Heart left ventricle (tissue), 16 donors: ENCODE results near the gene UCHL5. TPM values are rescaled to one million over a fixed set of nuclear protein-coding genes. Genes with fewer than 3 reads are reported as not detected.

Source experiments
- ATAC-seq, 4 donors: fragments of 200-7000 bp; cut with Tn5 transposase; one replicate each; pipeline ENCODE4 v1.9.1; 2020 to 2022; ENCODE audit warnings: moderate library complexity in 4 of 4, mild to moderate bottlenecking in 3 of 4, moderate number of reproducible peaks in 1 of 4
- DNase-seq, 5 donors: peaks; one replicate each; pipeline ENCODE4 v3.0.0-alpha.2; 2020
- H3K27ac ChIP-seq, 12 donors: fragments of 200-600 bp; sonication (generic) in 4 of 12; one replicate each; pipeline versions ENCODE4 v1.5.0 to v1.8.0; 2016 to 2022; ENCODE audit warnings: mild to moderate bottlenecking in 2 of 12
- H3K27me3 ChIP-seq, 9 donors: fragments of 200-600 bp; sonication (generic) in 2 of 9; one replicate each; pipeline versions ENCODE4 v1.5.1 to v1.8.0; 2016 to 2022; ENCODE audit warnings: mild to moderate bottlenecking in 3 of 9
- H3K36me3 ChIP-seq, 9 donors: fragments of 200-600 bp; sonication (generic) in 2 of 9; one replicate each; pipeline versions ENCODE4 v1.5.0 to v1.8.0; 2018 to 2022; ENCODE audit warnings: mild to moderate bottlenecking in 2 of 9
- H3K4me1 ChIP-seq, 12 donors: fragments of 200-600 bp; sonication (generic) in 4 of 12; one replicate each; pipeline versions ENCODE4 v1.5.0 to v1.8.0; 2016 to 2022; ENCODE audit warnings: mild to moderate bottlenecking in 3 of 12
- H3K4me3 ChIP-seq, 12 donors: fragments of 200-600 bp; sonication (generic) in 4 of 12; one replicate each; pipeline versions ENCODE4 v1.5.0 to v1.8.0; 2017 to 2022; ENCODE audit warnings: mild to moderate bottlenecking in 9 of 12, moderate library complexity in 4 of 12
- H3K9me3 ChIP-seq, 12 donors: fragments of 200-600 bp; sonication (generic) in 4 of 12; one replicate each; pipeline versions ENCODE4 v1.5.0 to v1.8.0; 2016 to 2022; ENCODE audit warnings: mild to moderate bottlenecking in 1 of 12
- POLR2A ChIP-seq, 2 donors: fragments of 450-650 bp; IDR thresholded peaks; one replicate each; pipeline ENCODE4 v1.6.1; 2017; ENCODE audit warnings: antibody characterized with exemption in 2 of 2, mild to moderate bottlenecking in 2 of 2, moderate library complexity in 2 of 2
- WGBS, 4 donors: extraction: QIAGEN DNeasy Blood & Tissue Kit in 2 of 4; methylation state at CpG; one replicate each; pipeline versions ENCODE4 v1.1.5 to v1.1.7; 2013 to 2018; 5-methylcytosine and 5-hydroxymethylcytosine counted together
- intact Hi-C, 10 donors: fragments of 100-400 bp; cut with DNase I; formaldehyde crosslinking; loops; one replicate each; pipeline versions ENCODE4 v1.11.1 to v1.14.2; 2022
- polyA plus RNA-seq, 2 donors: library from polyadenylated mRNA; stranded (reverse); fragments of 200-250 nt; gene quantifications; one replicate each; pipeline ENCODE4 v1.2.3, GENCODE V29; 2013
- total RNA-seq, 9 donors: library from RNA; depleted of rRNA in 2 of 9; stranded (reverse); fragments of >200 nt in 2 of 9; fragmentation: NEBNext Ultra II Directional in 3 of 9; extraction: Animal tissue kit (Norgen Biotek cat#: 25700) in 3 of 9; gene quantifications; one replicate each; pipeline versions ENCODE4 v1.1.0 to v1.2.4, GENCODE V29; 2016 to 2023
- TF ChIP-seq, protein P1 (sequence below), 12 donors: fragments of 200-600 bp; sonication (generic) in 4 of 12; IDR thresholded peaks; one replicate each; pipeline versions ENCODE4 v1.5.0 to v1.8.0; 2018 to 2022; ENCODE audit warnings: antibody characterized with exemption in 12 of 12, mild to moderate bottlenecking in 5 of 12
- donor health status: ischemic (EF 13 %, LVEDD 7.1; RV severe dilation, severe dysfunction).
- donor health status: healthy with polysubstance abuse.
- donor health status: DM: no; HTN: yes; CAD: no.
- donor health status: DM: no; HTN: no; CAD: no.
- donor health status: ischemic (EF 25% LVEDD 6.9; RV normal size, moderate dysfunction).
- donor health status: ischemic (EF 25% LVEDD 5.7; RV mildly dilated, moderate dysfunction).
- donor health status: healthy.
- donor health status: DM: yes; HTN: yes; CAD: no.
- donor health status: ischemic (EF 35%, LVEDD 5.7; RV mildly dilated, moderate dysfunction).
- donor health status: nonischemic (EF 11% LVEDD 7.7; RV severe dilation, severe dysfunction).
- donor health status: DM: yes; HTN: yes; CAD: no.
- donor health status: PGD.
- donor health status: ischemic (EF 29% LVEDD 5.4; RV normal size, mild dysfunction).
- donor health status: nonischemic (EF 23%, LVEDD 6.1; RV moderate dilation, normal function).

Gene UCHL5
- total and polyA plus RNA-seq, 11 donors, result 21.4 to 45.3 (median 36.0) TPM

DNA sequence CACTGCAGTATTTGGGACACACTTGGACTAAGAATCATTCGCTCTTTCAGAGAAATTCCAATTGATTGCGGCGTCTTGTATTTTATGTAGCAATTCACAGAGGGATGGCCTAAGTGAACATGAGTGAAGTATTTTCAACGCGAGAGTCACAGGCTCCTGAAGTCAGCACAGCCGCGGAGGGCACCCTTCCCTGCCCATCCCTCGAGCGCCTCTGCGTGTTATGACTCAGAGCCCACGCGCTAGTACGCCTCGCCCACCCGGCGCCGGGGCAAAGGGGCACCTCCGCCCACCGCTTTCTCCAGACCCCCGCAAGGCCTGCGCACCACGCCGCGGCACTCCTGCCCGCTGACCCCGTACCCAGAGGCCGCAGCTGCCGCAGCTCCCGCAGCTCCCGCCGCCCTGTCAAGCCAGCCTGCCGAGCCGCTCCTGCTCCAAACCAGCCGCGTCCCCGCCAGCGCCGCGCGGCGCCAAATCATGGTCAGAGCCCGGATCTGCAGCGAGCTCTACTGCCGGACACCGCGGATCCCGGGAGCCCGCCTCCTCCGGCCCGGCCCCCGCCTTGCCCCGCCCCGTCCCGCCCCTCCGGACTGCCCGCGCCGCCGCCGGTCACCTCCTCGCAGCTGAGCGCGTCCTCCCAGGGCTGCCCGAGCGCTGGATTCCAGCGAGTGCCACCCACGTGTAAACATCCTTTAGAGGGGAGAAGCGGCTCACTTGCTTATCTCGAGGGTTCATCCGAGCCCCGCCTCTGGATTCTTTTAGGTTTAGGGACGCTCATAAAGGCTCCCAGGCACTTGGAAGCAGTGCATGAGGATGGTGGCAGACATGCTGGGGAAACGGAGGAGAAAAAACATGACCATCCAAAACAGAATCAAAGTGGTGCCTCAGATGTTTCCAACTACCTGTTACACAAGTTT, 46.0 kb upstream of the UCHL5 start, which contains the start of gene GLRX2:
Gene GLRX2 (minus strand): TSS at position 508 of the 914 bp plus-strand sequence. CDS start 32 bp downstream, at position 476.
- Histone ChIP-seq H3K9me3 (no peaks in the 10 kb centered on the region), H3K27ac (peak within 1 kb of the TSS; percentile 70 to 99 (median 92)), H3K4me3 (peak within 1 kb of the TSS; percentile 78 to 96 (median 88)), H3K27me3 (no peaks in the 10 kb centered on the region), H3K4me1 (peaks cover 3 to 25% (median 13%) of the 10 kb centered on the region in 12 donors), H3K36me3 (peaks cover 0 to 11% (median 7%) of the 10 kb centered on the region in 9 donors)
- TF ChIP-seq, protein P1, sequence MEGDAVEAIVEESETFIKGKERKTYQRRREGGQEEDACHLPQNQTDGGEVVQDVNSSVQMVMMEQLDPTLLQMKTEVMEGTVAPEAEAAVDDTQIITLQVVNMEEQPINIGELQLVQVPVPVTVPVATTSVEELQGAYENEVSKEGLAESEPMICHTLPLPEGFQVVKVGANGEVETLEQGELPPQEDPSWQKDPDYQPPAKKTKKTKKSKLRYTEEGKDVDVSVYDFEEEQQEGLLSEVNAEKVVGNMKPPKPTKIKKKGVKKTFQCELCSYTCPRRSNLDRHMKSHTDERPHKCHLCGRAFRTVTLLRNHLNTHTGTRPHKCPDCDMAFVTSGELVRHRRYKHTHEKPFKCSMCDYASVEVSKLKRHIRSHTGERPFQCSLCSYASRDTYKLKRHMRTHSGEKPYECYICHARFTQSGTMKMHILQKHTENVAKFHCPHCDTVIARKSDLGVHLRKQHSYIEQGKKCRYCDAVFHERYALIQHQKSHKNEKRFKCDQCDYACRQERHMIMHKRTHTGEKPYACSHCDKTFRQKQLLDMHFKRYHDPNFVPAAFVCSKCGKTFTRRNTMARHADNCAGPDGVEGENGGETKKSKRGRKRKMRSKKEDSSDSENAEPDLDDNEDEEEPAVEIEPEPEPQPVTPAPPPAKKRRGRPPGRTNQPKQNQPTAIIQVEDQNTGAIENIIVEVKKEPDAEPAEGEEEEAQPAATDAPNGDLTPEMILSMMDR (IDR thresholded peaks at IDR 0.05), result peak in 5 of 12 donors; percentile 5 to 28 (median 18)
- peak in 1 of 2 donors; percentile 86 for TF ChIP-seq POLR2A (IDR thresholded peaks at IDR 0.05)
- DNase-seq (peak; percentile 87 to 94 (median 90)), ATAC-seq (peak; percentile 93 to 99 (median 98))
- intact Hi-C loops, result loop anchor here in 8 of 10 donors (1.0 to 10.0 kb wide), 10 partner anchors 16 to 300 kb away; partner anchors contain the start of genes RO60 (in 4 of the 8), UCHL5 (in 4 of the 8), CDC73 (in 3 of the 8) and RGS2 (in 2 of the 8)
- 0 to 1% (median 0%) methylated on average over 13 to 73 of the region's 73 CpGs for WGBS, 4 donors

DNA sequence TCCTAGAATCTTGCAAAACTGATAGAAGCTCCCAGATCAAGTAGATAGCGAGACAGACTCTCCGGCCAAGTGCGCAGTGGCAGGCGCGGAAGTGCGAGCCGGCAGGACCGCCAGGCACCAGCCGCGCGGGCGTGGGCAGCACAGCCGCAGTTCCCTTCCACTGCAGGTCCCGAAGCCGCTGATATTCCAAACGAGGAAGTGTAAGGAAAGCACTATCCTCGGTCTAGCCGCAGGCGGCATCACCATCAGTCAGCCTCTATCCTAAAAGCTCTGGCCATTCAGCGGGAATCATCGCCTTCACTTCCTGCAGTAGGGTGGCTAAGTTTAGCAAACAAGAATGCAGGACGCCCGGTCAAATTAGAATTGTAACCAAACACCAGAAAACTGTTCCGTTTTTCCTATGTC, 45.3 kb upstream of the UCHL5 start:
- H3K4me3 ChIP-seq, result peak overlapping the region; percentile 78 to 96 (median 88)
- intact Hi-C loops, result loop anchor here in 5 of 10 donors (2.0 to 10.0 kb wide), 6 partner anchors 16 to 300 kb away; partner anchors contain the start of genes CDC73 (in 2 of the 5), RGS2 (in 2 of the 5), RO60 (in 2 of the 5) and UCHL5 (in 2 of the 5)
- H3K9me3 ChIP-seq, result no peaks in the 10 kb centered on the region
- H3K36me3 ChIP-seq, result peaks cover 0 to 18% (median 13%) of the 10 kb centered on the region in 9 donors
- no peak for TF ChIP-seq POLR2A (IDR thresholded peaks at IDR 0.05)
- TF ChIP-seq, protein P1 (IDR thresholded peaks at IDR 0.05), result peak in 1 of 12 donors; percentile 3
- peak overlapping the region; percentile 70 to 99 (median 92) for H3K27ac ChIP-seq
- H3K27me3 ChIP-seq, result no peaks in the 10 kb centered on the region
- DNase-seq (peak; percentile 29 to 73 (median 56)), ATAC-seq (peak; percentile 20 to 65 (median 54))
- WGBS, 4 donors, result 0 to 1% (median 0%) methylated on average over 14 to 24 of the region's 24 CpGs
- peaks cover 3 to 25% (median 13%) of the 10 kb centered on the region in 12 donors for H3K4me1 ChIP-seq

DNA sequence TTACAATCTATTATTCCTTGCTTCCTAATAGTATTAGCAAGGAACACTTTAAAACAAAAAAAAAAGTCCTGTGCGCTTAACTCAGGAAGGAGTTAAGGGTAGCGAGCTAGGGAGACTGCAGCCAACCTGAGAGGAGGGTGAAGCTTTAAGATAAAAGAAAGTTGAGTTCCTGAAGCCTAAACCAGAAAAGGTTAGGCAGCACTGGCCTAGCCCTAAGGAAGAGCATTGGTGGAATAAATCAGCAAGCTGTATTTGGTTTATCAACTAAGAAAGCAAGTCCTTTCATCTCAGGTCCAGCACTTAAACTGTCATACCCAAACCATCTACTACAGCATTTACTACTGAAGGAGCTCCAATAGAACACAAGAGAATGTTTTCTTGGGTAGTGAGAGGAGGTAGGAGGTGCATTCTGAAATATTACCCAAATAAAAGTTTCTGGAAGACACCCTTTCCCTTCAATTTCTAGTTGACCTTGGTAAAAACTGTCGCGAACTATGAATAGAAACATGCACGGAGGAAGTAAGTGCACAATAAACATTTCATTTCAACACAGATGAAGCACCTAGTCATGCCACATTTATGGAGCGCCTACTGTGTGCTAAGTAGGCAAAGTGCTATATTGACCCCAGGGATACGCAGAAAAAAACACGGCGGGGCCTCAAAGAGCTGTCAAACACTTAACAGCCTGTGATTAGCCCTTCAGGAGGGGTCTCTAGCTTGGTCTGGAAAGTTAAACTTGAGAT, 44.8 kb upstream of the UCHL5 start:
- H3K36me3 ChIP-seq, result peaks cover 0 to 23% (median 19%) of the 10 kb centered on the region in 9 donors
- no peaks in the 10 kb centered on the region for H3K27me3 ChIP-seq
- peaks cover 3 to 25% (median 13%) of the 10 kb centered on the region in 12 donors for H3K4me1 ChIP-seq
- TF ChIP-seq POLR2A (IDR thresholded peaks at IDR 0.05), result no peak
- TF ChIP-seq, protein P1 (IDR thresholded peaks at IDR 0.05), result no peak
- H3K27ac ChIP-seq, result peak overlapping the region; percentile 70 to 99 (median 92)
- DNase-seq, result no peak
- no peak for ATAC-seq
- H3K4me3 ChIP-seq, result peak overlapping the region; percentile 78 to 96 (median 88)
- H3K9me3 ChIP-seq, result no peaks in the 10 kb centered on the region
- intact Hi-C loops, result loop anchor here in 5 of 10 donors (2.0 to 10.0 kb wide), 6 partner anchors 17 to 299 kb away; partner anchors contain the start of genes CDC73 (in 2 of the 5), RGS2 (in 2 of the 5), RO60 (in 2 of the 5) and UCHL5 (in 2 of the 5)
- WGBS, 4 donors, result 31 to 38% (median 32%) methylated on average over 9 of the region's 9 CpGs
